Liver (tissue), 3 donors: ENCODE results near the gene DEGS2.

ENCODE experiments used
- TAF1 ChIP-seq: conservative IDR thresholded peaks from 2 replicates; pipeline ENCODE4 v1.6.1; 2016; ENCODE audit warnings: antibody characterized with exemption, mild to moderate bottlenecking
- TF ChIP-seq, protein P1 (sequence below): IDR thresholded peaks from 2 replicates; pipeline ENCODE4 v1.6.1; 2016; ENCODE audit warnings: antibody characterized with exemption, mild to moderate bottlenecking
- TF ChIP-seq, protein P2 (sequence below): fragments of 150-350 bp; IDR thresholded peaks from 2 replicates; pipeline ENCODE4 v1.5.1; 2017; ENCODE audit warnings: improper control_type of control experiment, low read depth, low read length; ENCODE audit not compliant: missing input control
- donor health status: healthy.
- donor health status: healthy.

DNA sequence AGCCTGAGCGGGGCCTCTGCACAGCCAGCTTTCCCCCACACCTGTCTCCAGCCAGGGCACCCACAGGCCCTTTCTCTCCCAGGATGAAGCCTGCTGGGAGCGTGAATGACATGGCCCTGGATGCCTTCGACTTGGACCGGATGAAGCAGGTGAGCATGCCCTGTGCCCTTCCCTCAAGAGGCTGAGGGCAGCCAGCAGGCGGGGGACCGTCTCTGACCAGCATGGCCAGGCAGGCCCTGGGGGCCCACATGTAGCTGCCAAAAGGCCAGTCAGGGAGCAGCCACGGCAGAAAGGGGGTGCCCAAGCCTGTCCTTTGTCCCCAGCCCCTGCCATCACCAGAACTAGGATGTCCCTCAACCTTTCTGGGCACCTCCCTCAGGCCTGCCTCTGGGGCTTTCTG, 18.3 kb downstream of the DEGS2 start:
- TF ChIP-seq, protein P1, sequence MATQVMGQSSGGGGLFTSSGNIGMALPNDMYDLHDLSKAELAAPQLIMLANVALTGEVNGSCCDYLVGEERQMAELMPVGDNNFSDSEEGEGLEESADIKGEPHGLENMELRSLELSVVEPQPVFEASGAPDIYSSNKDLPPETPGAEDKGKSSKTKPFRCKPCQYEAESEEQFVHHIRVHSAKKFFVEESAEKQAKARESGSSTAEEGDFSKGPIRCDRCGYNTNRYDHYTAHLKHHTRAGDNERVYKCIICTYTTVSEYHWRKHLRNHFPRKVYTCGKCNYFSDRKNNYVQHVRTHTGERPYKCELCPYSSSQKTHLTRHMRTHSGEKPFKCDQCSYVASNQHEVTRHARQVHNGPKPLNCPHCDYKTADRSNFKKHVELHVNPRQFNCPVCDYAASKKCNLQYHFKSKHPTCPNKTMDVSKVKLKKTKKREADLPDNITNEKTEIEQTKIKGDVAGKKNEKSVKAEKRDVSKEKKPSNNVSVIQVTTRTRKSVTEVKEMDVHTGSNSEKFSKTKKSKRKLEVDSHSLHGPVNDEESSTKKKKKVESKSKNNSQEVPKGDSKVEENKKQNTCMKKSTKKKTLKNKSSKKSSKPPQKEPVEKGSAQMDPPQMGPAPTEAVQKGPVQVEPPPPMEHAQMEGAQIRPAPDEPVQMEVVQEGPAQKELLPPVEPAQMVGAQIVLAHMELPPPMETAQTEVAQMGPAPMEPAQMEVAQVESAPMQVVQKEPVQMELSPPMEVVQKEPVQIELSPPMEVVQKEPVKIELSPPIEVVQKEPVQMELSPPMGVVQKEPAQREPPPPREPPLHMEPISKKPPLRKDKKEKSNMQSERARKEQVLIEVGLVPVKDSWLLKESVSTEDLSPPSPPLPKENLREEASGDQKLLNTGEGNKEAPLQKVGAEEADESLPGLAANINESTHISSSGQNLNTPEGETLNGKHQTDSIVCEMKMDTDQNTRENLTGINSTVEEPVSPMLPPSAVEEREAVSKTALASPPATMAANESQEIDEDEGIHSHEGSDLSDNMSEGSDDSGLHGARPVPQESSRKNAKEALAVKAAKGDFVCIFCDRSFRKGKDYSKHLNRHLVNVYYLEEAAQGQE, result no peak
- TF ChIP-seq TAF1, result no peak
- TF ChIP-seq, protein P2, sequence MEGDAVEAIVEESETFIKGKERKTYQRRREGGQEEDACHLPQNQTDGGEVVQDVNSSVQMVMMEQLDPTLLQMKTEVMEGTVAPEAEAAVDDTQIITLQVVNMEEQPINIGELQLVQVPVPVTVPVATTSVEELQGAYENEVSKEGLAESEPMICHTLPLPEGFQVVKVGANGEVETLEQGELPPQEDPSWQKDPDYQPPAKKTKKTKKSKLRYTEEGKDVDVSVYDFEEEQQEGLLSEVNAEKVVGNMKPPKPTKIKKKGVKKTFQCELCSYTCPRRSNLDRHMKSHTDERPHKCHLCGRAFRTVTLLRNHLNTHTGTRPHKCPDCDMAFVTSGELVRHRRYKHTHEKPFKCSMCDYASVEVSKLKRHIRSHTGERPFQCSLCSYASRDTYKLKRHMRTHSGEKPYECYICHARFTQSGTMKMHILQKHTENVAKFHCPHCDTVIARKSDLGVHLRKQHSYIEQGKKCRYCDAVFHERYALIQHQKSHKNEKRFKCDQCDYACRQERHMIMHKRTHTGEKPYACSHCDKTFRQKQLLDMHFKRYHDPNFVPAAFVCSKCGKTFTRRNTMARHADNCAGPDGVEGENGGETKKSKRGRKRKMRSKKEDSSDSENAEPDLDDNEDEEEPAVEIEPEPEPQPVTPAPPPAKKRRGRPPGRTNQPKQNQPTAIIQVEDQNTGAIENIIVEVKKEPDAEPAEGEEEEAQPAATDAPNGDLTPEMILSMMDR, result no peak
